WTC11 (cell line): ENCODE results near the gene HTR7. TPM values are rescaled to one million over a fixed set of nuclear protein-coding genes. Genes with fewer than 3 reads are reported as not detected.

Source experiments
- ATAC-seq: fragments of 200-7000 bp; cut with Tn5 transposase; 2 replicates; pipeline ENCODE4 v1.10.0; 2021; ENCODE audit warnings: mild to moderate bottlenecking, moderate library complexity
- CTCF ChIA-PET: fragments of 300-600 bp; sonication (Branson Sonifier 250); formaldehyde crosslinking; loops from one replicate; lab custom pipeline; 2021; ENCODE audit warnings: antibody characterized with exemption; lab: Charles Lee
- POLR2A ChIA-PET: fragments of 350-600 bp; sonication (Branson Sonifier 250); formaldehyde crosslinking; loops from one replicate; lab custom pipeline; 2021; ENCODE audit warnings: antibody characterized with exemption; lab: Charles Lee
- DNase-seq: peaks from one replicate; pipeline ENCODE4 v3.0.0; 2021; ENCODE audit warnings: low spot score
- H3K27ac Mint-ChIP-seq: 2 replicates; pipeline ENCODE4 v1.8.0; 2021; ENCODE audit warnings: mixed read lengths
- H3K27me3 Mint-ChIP-seq: 2 replicates; pipeline ENCODE4 v1.8.0; 2021; ENCODE audit warnings: low read depth, mild to moderate bottlenecking, moderate library complexity, mixed read lengths
- H3K36me3 Mint-ChIP-seq: 2 replicates; pipeline ENCODE4 v1.8.0; 2021; ENCODE audit warnings: mixed read lengths
- H3K4me1 Mint-ChIP-seq: 2 replicates; pipeline ENCODE4 v1.8.0; 2022; ENCODE audit warnings: mixed read lengths
- H3K4me3 Mint-ChIP-seq: 2 replicates; pipeline ENCODE4 v1.8.0; 2021; ENCODE audit warnings: mild to moderate bottlenecking, moderate library complexity, mixed read lengths
- H3K9me3 Mint-ChIP-seq: 2 replicates; pipeline ENCODE4 v1.8.0; 2021; ENCODE audit warnings: mixed read lengths
- CREB1 ChIP-seq: sonication (generic); formaldehyde crosslinking; IDR thresholded peaks from 2 replicates; pipeline ENCODE4 v1.8.0; 2023; ENCODE audit warnings: mild to moderate bottlenecking, missing genetic modification reagents
- MXD4 ChIP-seq: fragments of 250-450 bp; sonication (Bioruptor Pico); IDR thresholded peaks from 2 replicates; pipeline ENCODE4 v1.8.0; 2021; ENCODE audit warnings: mild to moderate bottlenecking, moderate library complexity, borderline replicate concordance
- TEAD4 ChIP-seq: sonication (generic); formaldehyde crosslinking; IDR thresholded peaks from 2 replicates; pipeline ENCODE4 v1.8.0; 2022; ENCODE audit warnings: mild to moderate bottlenecking, missing genetic modification reagents
- TP53 ChIP-seq: sonication (generic); formaldehyde crosslinking; IDR thresholded peaks from 2 replicates; pipeline ENCODE4 v1.8.1; 2023; ENCODE audit warnings: mild to moderate bottlenecking, missing genetic modification reagents
- ZNF138 ChIP-seq: sonication (generic); formaldehyde crosslinking; conservative IDR thresholded peaks from 2 replicates; pipeline ENCODE4 v1.8.1; 2022; ENCODE audit warnings: mild to moderate bottlenecking, moderate library complexity, missing genetic modification reagents
- total RNA-seq: library from RNA; stranded (reverse); gene quantifications from 3 replicates; pipeline ENCODE4 v1.2.3, GENCODE V29; 2021
- TF ChIP-seq, protein P1 (sequence below): sonication (generic); formaldehyde crosslinking; IDR thresholded peaks from 2 replicates; pipeline ENCODE4 v1.8.0; 2023; ENCODE audit warnings: mild to moderate bottlenecking, missing genetic modification reagents
- TF ChIP-seq, protein P2 (sequence below): sonication (generic); formaldehyde crosslinking; IDR thresholded peaks from 2 replicates; pipeline ENCODE4 v1.8.0; 2023; ENCODE audit warnings: missing genetic modification reagents, mild to moderate bottlenecking, borderline replicate concordance
- TF ChIP-seq, protein P3 (sequence below): sonication (generic); formaldehyde crosslinking; IDR thresholded peaks from 2 replicates; pipeline ENCODE4 v1.8.1; 2023; ENCODE audit warnings: mild to moderate bottlenecking, missing genetic modification reagents
- TF ChIP-seq, protein P4 (sequence below): fragments of 250-450 bp; sonication (Bioruptor Pico); IDR thresholded peaks from 2 replicates; pipeline ENCODE4 v1.9.0; 2021; ENCODE audit warnings: mild to moderate bottlenecking
- TF ChIP-seq, protein P5 (sequence below): sonication (generic); formaldehyde crosslinking; IDR thresholded peaks from 2 replicates; pipeline ENCODE4 v1.8.1; 2022; ENCODE audit warnings: mild to moderate bottlenecking, moderate library complexity, missing genetic modification reagents
- TF ChIP-seq, protein P6 (sequence below): sonication (generic); formaldehyde crosslinking; IDR thresholded peaks from 2 replicates; pipeline ENCODE4 v1.8.1; 2023; ENCODE audit warnings: mild to moderate bottlenecking, missing genetic modification reagents, borderline replicate concordance
- TF ChIP-seq, protein P7 (sequence below): sonication (generic); formaldehyde crosslinking; IDR thresholded peaks from 2 replicates; pipeline ENCODE4 v1.8.1; 2022; ENCODE audit warnings: missing genetic modification reagents, borderline replicate concordance

Gene HTR7
- total RNA-seq, 1 experiment from 2014 or later = 11.2 TPM

DNA sequence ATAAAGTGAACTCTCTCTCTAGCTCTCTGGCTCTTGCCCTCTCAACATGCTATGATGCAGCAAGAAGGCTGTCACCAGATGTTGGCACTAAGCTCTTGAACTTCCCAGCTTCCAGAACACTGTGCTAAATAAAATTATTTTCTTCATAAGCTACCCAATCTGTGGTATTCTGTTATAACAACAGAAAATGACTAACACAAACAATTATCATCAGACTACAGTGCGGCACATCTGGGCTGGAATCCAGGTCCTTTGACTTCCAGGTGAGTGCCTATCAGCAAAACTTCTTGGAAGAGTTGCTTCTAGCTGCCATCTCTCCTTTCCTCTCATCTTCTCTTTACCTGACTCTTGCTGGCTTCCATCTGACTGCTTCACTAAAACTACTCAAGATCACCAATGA, 20.4 kb downstream of the HTR7 start:
- no peak for DNase-seq
- no peak for ATAC-seq
- Mint-ChIP-seq H3K27me3 (no peaks in the 10 kb centered on the region), H3K9me3 (peaks cover 15% of the 10 kb centered on the region; the same call in 1 of the 2 replicates), H3K4me3 (no peak overlapping the region), H3K4me1 (peaks cover 3% of the 10 kb centered on the region; the same call in 1 of the 2 replicates), H3K27ac (no peak overlapping the region), H3K36me3 (peaks cover 11% of the 10 kb centered on the region)
- CTCF ChIA-PET = no interaction called here
- TF ChIP-seq, protein P1, sequence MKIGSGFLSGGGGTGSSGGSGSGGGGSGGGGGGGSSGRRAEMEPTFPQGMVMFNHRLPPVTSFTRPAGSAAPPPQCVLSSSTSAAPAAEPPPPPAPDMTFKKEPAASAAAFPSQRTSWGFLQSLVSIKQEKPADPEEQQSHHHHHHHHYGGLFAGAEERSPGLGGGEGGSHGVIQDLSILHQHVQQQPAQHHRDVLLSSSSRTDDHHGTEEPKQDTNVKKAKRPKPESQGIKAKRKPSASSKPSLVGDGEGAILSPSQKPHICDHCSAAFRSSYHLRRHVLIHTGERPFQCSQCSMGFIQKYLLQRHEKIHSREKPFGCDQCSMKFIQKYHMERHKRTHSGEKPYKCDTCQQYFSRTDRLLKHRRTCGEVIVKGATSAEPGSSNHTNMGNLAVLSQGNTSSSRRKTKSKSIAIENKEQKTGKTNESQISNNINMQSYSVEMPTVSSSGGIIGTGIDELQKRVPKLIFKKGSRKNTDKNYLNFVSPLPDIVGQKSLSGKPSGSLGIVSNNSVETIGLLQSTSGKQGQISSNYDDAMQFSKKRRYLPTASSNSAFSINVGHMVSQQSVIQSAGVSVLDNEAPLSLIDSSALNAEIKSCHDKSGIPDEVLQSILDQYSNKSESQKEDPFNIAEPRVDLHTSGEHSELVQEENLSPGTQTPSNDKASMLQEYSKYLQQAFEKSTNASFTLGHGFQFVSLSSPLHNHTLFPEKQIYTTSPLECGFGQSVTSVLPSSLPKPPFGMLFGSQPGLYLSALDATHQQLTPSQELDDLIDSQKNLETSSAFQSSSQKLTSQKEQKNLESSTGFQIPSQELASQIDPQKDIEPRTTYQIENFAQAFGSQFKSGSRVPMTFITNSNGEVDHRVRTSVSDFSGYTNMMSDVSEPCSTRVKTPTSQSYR (CRISPR knock-in tag) = no peak
- POLR2A ChIA-PET = no interaction called here

DNA sequence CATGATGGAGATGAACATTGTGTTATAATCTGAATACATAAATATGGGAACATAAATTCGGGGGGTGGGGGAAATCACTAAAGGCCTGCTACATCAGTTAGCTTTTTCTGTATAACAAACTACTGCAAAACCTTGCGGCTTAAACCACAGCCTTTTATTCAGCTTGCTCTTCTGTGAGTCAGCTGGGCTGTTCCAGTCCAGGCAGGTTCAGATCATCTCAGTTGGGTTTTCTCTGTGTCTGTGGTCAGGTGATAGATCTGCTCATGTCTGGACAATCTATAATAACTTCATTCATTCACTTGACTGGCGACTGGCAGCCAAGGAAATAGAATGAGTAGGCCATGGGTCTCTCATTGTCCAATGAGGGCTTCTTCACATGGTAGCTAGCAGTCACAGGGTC, 23.5 kb downstream of the HTR7 start:
- Mint-ChIP-seq H3K4me1 (peaks cover 3% of the 10 kb centered on the region; the same call in 1 of the 2 replicates), H3K27me3 (no peaks in the 10 kb centered on the region), H3K27ac (no peak overlapping the region), H3K4me3 (no peak overlapping the region), H3K9me3 (peaks cover 21% of the 10 kb centered on the region), H3K36me3 (peaks cover 17% of the 10 kb centered on the region)
- ChIA-PET CTCF (no interaction called here), POLR2A (no interaction called here)
- ATAC-seq = no peak
- no peak for DNase-seq
- TF ChIP-seq, protein P2, sequence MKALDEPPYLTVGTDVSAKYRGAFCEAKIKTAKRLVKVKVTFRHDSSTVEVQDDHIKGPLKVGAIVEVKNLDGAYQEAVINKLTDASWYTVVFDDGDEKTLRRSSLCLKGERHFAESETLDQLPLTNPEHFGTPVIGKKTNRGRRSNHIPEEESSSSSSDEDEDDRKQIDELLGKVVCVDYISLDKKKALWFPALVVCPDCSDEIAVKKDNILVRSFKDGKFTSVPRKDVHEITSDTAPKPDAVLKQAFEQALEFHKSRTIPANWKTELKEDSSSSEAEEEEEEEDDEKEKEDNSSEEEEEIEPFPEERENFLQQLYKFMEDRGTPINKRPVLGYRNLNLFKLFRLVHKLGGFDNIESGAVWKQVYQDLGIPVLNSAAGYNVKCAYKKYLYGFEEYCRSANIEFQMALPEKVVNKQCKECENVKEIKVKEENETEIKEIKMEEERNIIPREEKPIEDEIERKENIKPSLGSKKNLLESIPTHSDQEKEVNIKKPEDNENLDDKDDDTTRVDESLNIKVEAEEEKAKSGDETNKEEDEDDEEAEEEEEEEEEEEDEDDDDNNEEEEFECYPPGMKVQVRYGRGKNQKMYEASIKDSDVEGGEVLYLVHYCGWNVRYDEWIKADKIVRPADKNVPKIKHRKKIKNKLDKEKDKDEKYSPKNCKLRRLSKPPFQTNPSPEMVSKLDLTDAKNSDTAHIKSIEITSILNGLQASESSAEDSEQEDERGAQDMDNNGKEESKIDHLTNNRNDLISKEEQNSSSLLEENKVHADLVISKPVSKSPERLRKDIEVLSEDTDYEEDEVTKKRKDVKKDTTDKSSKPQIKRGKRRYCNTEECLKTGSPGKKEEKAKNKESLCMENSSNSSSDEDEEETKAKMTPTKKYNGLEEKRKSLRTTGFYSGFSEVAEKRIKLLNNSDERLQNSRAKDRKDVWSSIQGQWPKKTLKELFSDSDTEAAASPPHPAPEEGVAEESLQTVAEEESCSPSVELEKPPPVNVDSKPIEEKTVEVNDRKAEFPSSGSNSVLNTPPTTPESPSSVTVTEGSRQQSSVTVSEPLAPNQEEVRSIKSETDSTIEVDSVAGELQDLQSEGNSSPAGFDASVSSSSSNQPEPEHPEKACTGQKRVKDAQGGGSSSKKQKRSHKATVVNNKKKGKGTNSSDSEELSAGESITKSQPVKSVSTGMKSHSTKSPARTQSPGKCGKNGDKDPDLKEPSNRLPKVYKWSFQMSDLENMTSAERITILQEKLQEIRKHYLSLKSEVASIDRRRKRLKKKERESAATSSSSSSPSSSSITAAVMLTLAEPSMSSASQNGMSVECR (CRISPR knock-in tag) = no peak
- TF ChIP-seq, protein P3, sequence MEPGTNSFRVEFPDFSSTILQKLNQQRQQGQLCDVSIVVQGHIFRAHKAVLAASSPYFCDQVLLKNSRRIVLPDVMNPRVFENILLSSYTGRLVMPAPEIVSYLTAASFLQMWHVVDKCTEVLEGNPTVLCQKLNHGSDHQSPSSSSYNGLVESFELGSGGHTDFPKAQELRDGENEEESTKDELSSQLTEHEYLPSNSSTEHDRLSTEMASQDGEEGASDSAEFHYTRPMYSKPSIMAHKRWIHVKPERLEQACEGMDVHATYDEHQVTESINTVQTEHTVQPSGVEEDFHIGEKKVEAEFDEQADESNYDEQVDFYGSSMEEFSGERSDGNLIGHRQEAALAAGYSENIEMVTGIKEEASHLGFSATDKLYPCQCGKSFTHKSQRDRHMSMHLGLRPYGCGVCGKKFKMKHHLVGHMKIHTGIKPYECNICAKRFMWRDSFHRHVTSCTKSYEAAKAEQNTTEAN (CRISPR knock-in tag) = no peak
- TF ChIP-seq TP53 (CRISPR knock-in tag) (no peak), MXD4 (CRISPR knock-in tag) (no peak), ZNF138 (CRISPR knock-in tag) (no peak), TEAD4 (CRISPR knock-in tag) (no peak), CREB1 (CRISPR knock-in tag) (no peak)
- TF ChIP-seq, protein P1 (CRISPR knock-in tag) = no peak
- TF ChIP-seq, protein P4, sequence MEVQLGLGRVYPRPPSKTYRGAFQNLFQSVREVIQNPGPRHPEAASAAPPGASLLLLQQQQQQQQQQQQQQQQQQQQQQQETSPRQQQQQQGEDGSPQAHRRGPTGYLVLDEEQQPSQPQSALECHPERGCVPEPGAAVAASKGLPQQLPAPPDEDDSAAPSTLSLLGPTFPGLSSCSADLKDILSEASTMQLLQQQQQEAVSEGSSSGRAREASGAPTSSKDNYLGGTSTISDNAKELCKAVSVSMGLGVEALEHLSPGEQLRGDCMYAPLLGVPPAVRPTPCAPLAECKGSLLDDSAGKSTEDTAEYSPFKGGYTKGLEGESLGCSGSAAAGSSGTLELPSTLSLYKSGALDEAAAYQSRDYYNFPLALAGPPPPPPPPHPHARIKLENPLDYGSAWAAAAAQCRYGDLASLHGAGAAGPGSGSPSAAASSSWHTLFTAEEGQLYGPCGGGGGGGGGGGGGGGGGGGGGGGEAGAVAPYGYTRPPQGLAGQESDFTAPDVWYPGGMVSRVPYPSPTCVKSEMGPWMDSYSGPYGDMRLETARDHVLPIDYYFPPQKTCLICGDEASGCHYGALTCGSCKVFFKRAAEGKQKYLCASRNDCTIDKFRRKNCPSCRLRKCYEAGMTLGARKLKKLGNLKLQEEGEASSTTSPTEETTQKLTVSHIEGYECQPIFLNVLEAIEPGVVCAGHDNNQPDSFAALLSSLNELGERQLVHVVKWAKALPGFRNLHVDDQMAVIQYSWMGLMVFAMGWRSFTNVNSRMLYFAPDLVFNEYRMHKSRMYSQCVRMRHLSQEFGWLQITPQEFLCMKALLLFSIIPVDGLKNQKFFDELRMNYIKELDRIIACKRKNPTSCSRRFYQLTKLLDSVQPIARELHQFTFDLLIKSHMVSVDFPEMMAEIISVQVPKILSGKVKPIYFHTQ (CRISPR knock-in tag) = no peak
- TF ChIP-seq, protein P5, sequence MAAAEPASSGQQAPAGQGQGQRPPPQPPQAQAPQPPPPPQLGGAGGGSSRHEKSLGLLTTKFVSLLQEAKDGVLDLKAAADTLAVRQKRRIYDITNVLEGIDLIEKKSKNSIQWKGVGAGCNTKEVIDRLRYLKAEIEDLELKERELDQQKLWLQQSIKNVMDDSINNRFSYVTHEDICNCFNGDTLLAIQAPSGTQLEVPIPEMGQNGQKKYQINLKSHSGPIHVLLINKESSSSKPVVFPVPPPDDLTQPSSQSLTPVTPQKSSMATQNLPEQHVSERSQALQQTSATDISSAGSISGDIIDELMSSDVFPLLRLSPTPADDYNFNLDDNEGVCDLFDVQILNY (CRISPR knock-in tag) = no peak
- TF ChIP-seq, protein P6, sequence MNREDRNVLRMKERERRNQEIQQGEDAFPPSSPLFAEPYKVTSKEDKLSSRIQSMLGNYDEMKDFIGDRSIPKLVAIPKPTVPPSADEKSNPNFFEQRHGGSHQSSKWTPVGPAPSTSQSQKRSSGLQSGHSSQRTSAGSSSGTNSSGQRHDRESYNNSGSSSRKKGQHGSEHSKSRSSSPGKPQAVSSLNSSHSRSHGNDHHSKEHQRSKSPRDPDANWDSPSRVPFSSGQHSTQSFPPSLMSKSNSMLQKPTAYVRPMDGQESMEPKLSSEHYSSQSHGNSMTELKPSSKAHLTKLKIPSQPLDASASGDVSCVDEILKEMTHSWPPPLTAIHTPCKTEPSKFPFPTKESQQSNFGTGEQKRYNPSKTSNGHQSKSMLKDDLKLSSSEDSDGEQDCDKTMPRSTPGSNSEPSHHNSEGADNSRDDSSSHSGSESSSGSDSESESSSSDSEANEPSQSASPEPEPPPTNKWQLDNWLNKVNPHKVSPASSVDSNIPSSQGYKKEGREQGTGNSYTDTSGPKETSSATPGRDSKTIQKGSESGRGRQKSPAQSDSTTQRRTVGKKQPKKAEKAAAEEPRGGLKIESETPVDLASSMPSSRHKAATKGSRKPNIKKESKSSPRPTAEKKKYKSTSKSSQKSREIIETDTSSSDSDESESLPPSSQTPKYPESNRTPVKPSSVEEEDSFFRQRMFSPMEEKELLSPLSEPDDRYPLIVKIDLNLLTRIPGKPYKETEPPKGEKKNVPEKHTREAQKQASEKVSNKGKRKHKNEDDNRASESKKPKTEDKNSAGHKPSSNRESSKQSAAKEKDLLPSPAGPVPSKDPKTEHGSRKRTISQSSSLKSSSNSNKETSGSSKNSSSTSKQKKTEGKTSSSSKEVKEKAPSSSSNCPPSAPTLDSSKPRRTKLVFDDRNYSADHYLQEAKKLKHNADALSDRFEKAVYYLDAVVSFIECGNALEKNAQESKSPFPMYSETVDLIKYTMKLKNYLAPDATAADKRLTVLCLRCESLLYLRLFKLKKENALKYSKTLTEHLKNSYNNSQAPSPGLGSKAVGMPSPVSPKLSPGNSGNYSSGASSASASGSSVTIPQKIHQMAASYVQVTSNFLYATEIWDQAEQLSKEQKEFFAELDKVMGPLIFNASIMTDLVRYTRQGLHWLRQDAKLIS = no peak
- TF ChIP-seq, protein P7, sequence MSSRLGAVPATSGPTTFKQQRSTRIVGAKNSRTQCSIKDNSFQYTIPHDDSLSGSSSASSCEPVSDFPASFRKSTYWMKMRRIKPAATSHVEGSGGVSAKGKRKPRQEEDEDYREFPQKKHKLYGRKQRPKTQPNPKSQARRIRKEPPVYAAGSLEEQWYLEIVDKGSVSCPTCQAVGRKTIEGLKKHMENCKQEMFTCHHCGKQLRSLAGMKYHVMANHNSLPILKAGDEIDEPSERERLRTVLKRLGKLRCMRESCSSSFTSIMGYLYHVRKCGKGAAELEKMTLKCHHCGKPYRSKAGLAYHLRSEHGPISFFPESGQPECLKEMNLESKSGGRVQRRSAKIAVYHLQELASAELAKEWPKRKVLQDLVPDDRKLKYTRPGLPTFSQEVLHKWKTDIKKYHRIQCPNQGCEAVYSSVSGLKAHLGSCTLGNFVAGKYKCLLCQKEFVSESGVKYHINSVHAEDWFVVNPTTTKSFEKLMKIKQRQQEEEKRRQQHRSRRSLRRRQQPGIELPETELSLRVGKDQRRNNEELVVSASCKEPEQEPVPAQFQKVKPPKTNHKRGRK = no peak
